WERI-Rb-1 (cell line): Measurements from ENCODE around the gene TBPL2.

ENCODE experiments used
- DNase-seq: peaks from one replicate; pipeline ENCODE4 v3.0.0-alpha.2; 2020
- H3K27ac ChIP-seq: fragments of 250-450 bp; sonication (Bioruptor Pico); 2 replicates; pipeline ENCODE4 v1.5.1; 2020; ENCODE audit warnings: mild to moderate bottlenecking, moderate library complexity
- H3K27me3 ChIP-seq: fragments of 250-450 bp; sonication (Bioruptor Pico); 2 replicates; pipeline ENCODE4 v1.5.1; 2021; ENCODE audit warnings: mild to moderate bottlenecking, low read depth, moderate library complexity; ENCODE audit not compliant: insufficient read depth, severe bottlenecking
- H3K36me3 ChIP-seq: fragments of 250-450 bp; sonication (Bioruptor Pico); 2 replicates; pipeline ENCODE4 v1.5.1; 2020; ENCODE audit warnings: mild to moderate bottlenecking, moderate library complexity
- H3K4me3 ChIP-seq: 2 replicates; pipeline ENCODE4 v1.5.1; 2011; ENCODE audit warnings: low read depth, mild to moderate bottlenecking, control low read depth, low read length
- H3K9me3 ChIP-seq: fragments of 250-450 bp; sonication (Bioruptor Pico); 2 replicates; pipeline ENCODE4 v1.5.1; 2021; ENCODE audit warnings: mild to moderate bottlenecking, moderate library complexity; ENCODE audit not compliant: severe bottlenecking
- TF ChIP-seq, protein P1 (sequence below): IDR thresholded peaks from 2 replicates; pipeline ENCODE4 v1.5.1; 2011; ENCODE audit warnings: low read depth, mild to moderate bottlenecking, control low read depth, inconsistent platforms, low read length

TBPL2 gene

GRCh38 chr14:55377236-55377635, 63.2 kb downstream of the TBPL2 start:
- no peak overlapping the region for H3K27ac ChIP-seq
- H3K36me3 ChIP-seq: peaks cover 31% of the 10 kb centered on the region
- H3K4me3 ChIP-seq: no peak overlapping the region
- no peak for DNase-seq
- TF ChIP-seq, protein P1, sequence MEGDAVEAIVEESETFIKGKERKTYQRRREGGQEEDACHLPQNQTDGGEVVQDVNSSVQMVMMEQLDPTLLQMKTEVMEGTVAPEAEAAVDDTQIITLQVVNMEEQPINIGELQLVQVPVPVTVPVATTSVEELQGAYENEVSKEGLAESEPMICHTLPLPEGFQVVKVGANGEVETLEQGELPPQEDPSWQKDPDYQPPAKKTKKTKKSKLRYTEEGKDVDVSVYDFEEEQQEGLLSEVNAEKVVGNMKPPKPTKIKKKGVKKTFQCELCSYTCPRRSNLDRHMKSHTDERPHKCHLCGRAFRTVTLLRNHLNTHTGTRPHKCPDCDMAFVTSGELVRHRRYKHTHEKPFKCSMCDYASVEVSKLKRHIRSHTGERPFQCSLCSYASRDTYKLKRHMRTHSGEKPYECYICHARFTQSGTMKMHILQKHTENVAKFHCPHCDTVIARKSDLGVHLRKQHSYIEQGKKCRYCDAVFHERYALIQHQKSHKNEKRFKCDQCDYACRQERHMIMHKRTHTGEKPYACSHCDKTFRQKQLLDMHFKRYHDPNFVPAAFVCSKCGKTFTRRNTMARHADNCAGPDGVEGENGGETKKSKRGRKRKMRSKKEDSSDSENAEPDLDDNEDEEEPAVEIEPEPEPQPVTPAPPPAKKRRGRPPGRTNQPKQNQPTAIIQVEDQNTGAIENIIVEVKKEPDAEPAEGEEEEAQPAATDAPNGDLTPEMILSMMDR: peak; percentile 23; the same call in 1 of the 2 replicates
- no peaks in the 10 kb centered on the region for H3K9me3 ChIP-seq
- no peaks in the 10 kb centered on the region for H3K27me3 ChIP-seq

- Histone ChIP-seq H3K27ac (no peak overlapping the region), H3K4me3 (no peak overlapping the region), H3K36me3 (peaks cover 13% of the 10 kb centered on the region), H3K27me3 (no peaks in the 10 kb centered on the region), H3K9me3 (no peaks in the 10 kb centered on the region)
- DNase-seq: no peak
- TF ChIP-seq, protein P1: no peak
These were observed 65.6 kb downstream of the TBPL2 start for GRCh38 chr14:55374771-55375170.

GRCh38 chr14:55373784-55374705, 66.4 kb downstream of the TBPL2 start:
- no peak for DNase-seq
- H3K27me3 ChIP-seq: no peaks in the 10 kb centered on the region
- peaks cover 15% of the 10 kb centered on the region for H3K36me3 ChIP-seq
- no peaks in the 10 kb centered on the region for H3K9me3 ChIP-seq
- no peak overlapping the region for H3K4me3 ChIP-seq
- no peak overlapping the region for H3K27ac ChIP-seq
- TF ChIP-seq, protein P1: no peak

GRCh38 chr14:55372825-55373224, 67.6 kb downstream of the TBPL2 start:
- TF ChIP-seq, protein P1: no peak
- Histone ChIP-seq H3K36me3 (peaks cover 19% of the 10 kb centered on the region), H3K27me3 (no peaks in the 10 kb centered on the region), H3K27ac (no peak overlapping the region), H3K9me3 (no peaks in the 10 kb centered on the region), H3K4me3 (no peak overlapping the region)
- DNase-seq: no peak

DNA sequence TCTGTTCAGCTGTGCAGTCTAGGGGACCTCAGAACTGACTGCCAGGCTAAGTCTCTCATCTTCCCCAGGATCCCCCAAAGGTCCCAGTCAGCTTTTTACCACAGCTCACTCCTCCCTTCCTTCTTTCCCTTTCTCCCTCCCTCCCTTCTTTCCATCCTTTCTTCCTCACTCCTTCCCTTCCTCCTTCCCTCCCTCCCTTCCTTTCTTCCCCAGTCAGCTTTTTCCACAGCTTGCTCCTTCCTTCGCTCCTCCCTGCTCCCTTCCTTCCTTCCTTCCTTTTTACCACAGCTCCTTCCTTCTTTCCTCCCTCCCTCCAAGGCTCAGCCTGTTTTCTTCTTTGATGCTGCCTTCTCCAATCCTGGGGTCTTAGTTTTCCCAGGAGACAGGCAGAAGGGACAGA, 68.0 kb downstream of the TBPL2 start:
- TF ChIP-seq, protein P1: no peak
- H3K36me3 ChIP-seq: peaks cover 19% of the 10 kb centered on the region
- H3K27ac ChIP-seq: no peak overlapping the region
- DNase-seq: no peak
- no peaks in the 10 kb centered on the region for H3K9me3 ChIP-seq
- H3K27me3 ChIP-seq: no peaks in the 10 kb centered on the region
- H3K4me3 ChIP-seq: no peak overlapping the region
